Mucosa of gallbladder (tissue), 1 donor: ENCODE results near the gene TMEM91. TPM values are rescaled to one million over a fixed set of nuclear protein-coding genes. Genes with fewer than 3 reads are reported as not detected.

Experiments
- DNase-seq: peaks from one replicate; pipeline ENCODE4 v3.0.0-alpha.2; 2020; ENCODE audit warnings: low spot score
- total RNA-seq: library from RNA; stranded (reverse); gene quantifications from one replicate; pipeline ENCODE4 v1.2.1, GENCODE V29; 2021
- donor health status: DM: no; HTN: no; CAD: no.

The TMEM91 gene
- total RNA-seq, 1 donor from 2014 or later = 8.6 TPM

- no peak for DNase-seq
Observed at GRCh38 chr19:41431426-41432386, 55.4 kb downstream of the TMEM91 start.

GRCh38 chr19:41433171-41433570 lies 56.8 kb downstream of the TMEM91 start:
- DNase-seq = no peak

Other genes with a start within 250 kb of the TMEM91 start
- 90.1 TPM for gene CYP2S1, start 183.3 kb upstream of the TMEM91 start, total RNA-seq
- gene AXL, start 157.3 kb upstream of the TMEM91 start, total RNA-seq = 57.3 TPM
- 161 TPM for gene HNRNPUL1, start 112.2 kb upstream of the TMEM91 start, total RNA-seq
- gene CCDC97, start 66.4 kb upstream of the TMEM91 start, total RNA-seq = 26.2 TPM
- 47.1 TPM for gene TGFB1, start 22.6 kb upstream of the TMEM91 start, total RNA-seq
- gene B9D2, start 12.4 kb upstream of the TMEM91 start, total RNA-seq = 12.8 TPM
- gene EXOSC5, start 20.8 kb downstream of the TMEM91 start, total RNA-seq = 12.3 TPM
- gene BCKDHA, start 21.3 kb downstream of the TMEM91 start, total RNA-seq = 26.4 TPM
- gene B3GNT8, start 50.8 kb downstream of the TMEM91 start, total RNA-seq = 2.4 TPM
- gene DMAC2, start 63.4 kb downstream of the TMEM91 start, total RNA-seq = 45.0 TPM
- not detected for gene ERICH4, start 66.6 kb downstream of the TMEM91 start, total RNA-seq
- 2.4 TPM for gene CEACAM21, start 199.6 kb downstream of the TMEM91 start, total RNA-seq